Suppressor macrophage treated with lipopolysaccharide for 4 hours (primary cell): Measurements from ENCODE around the gene GPER1.
"Not testable (repeated sequence)": the region's sequence is repeated elsewhere in the genome, so short reads cannot be mapped to it uniquely, and the experiment has no call there.

Experiments
- DNase-seq: peaks from one replicate; pipeline ENCODE4 v3.0.0-alpha.2; 2020

GPER1 gene

GRCh38 chr7:1106063-1106792 lies 18.3 kb downstream of the GPER1 start:
- no peak for DNase-seq

- no peak for DNase-seq
Observed at GRCh38 chr7:1106793-1107421, 19.0 kb downstream of the GPER1 start.

DNA sequence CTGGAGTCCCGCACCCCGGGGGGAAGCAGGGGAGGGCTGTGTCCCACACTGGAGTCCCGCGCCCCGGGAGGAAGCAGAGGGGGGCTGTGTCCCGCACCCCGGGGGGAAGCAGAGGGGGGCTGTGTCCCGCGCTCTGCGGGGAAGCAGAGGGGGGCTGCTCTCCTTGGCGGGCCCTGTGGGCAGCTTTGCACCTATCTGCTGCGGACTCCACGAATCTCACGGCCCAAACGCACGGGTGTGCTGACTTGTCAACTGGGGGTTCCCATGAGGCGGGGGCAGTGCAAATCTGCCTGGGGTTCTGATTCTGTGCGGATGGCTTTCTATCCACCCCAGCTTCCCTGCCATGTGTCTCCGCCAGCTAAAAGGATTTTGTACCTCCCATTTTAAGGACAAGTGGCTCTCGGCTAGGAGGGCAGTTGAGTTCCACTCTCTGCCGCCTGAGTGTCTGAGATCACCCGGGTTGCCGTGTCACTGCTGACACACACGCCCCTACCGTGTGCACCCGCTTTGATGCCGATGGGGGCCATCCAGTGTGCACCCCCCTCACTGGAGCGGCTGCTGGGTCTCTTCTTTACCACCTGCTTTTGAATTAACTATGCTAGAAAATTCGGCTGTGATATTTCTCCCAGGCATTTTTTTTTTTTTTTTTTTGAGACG lies 20.5 kb downstream of the GPER1 start:
- no peak for DNase-seq

GRCh38 chr7:1109581-1110310 lies 21.8 kb downstream of the GPER1 start:
- DNase-seq: no peak

DNA sequence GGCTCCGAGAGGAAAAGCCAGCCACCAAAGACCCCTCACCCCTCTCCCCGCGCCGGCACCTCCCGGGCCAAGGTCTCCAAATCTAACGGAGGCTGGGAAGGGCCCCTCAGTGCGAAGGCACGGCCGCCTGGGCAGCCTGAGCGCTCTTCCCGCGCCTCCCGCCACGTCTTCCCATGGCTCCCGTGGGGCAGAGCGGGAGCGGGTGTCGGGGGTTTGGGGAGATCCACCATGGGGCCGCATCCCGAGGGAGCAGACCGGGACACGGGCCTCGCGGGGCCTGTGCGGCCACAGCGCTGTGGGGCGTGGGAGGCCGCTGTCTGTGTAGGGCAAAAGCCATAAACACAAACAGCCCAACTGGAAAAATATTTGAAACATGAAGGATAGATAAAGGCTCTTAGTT lies 22.4 kb downstream of the GPER1 start:
- no peak for DNase-seq

DNA sequence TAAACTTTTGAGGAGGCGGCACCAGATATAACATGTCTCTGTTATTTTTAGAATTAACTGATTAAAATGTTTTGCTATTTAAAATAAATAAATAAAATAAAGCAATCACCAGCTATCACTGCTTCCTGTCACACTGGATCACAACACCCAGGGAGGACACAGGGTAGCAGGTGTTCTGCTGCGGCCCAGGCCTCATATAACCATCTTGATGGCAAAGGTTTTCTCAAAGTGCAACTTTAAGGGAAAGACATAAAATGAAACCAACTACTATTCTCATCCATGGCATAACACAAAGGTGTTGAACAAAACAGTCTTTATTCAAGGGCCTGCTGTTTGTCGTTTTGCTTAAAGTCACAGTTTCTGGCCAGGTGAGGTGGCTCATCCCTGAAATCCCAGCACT lies 23.2 kb downstream of the GPER1 start:
- no peak for DNase-seq

DNA sequence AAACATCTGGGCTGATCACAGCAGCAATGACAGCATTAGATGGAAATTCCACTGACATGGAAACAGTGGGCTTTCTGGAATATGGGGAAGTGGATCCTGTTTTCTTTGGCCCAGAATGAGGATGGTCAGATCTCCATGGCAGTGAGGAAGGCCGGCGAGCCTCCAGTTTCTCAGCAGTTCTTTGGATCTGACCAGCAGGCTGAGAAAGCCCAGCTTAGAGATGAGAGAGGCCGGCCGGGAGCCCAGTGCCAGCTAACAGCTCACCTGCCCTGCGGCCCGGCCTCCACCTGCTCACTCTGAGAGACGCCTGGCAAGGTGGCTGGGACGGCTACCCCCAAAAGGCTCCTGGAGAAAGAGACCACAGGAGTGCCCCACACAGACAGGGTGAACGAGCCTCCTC lies 24.2 kb downstream of the GPER1 start:
- DNase-seq: no peak

DNA sequence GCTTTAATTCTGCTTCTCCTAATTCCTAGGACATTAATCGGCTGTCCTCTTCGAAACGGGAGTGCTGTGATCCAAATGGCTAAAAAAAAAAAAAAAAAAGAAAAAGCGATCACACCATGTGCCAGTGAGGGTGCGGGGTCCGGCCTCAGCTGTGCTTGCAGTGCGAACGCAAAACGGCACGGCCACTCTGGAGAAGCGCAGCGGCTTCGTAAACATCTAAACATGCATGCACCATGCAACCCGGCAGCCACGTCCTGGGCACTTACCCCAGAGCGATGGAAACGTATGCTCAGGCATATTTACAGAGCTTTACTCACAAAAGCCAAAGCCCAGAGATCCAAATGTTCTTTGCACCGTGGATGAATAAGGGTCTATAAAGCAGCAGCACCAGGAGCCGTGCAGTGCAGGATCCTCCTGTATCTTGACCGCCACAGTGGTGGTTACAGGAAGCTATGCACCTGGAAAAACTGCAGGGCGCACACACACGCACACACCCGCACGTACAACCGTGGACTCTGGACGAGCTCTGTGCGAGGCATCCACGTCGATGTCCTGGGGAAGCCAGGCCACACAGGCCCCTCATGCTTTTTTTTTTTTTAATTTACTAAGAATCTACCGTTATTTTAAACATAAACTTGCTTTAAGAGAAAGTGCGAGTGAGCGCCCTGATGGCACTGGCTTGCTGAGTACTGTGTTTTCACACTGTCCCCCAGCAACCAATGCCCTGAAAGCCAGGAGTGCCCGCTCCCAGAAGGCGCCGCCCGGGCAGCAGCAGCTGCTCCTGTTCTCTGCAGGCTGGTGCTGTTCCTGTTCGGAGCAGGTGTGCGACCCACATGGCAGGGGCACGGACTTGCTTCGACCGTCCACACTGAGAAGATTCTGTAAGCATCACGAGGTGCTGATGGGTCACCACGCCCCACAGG lies 25.0 kb downstream of the GPER1 start:
- no peak for DNase-seq

GRCh38 chr7:1113548-1113885 lies 25.6 kb downstream of the GPER1 start:
- DNase-seq: no peak

DNA sequence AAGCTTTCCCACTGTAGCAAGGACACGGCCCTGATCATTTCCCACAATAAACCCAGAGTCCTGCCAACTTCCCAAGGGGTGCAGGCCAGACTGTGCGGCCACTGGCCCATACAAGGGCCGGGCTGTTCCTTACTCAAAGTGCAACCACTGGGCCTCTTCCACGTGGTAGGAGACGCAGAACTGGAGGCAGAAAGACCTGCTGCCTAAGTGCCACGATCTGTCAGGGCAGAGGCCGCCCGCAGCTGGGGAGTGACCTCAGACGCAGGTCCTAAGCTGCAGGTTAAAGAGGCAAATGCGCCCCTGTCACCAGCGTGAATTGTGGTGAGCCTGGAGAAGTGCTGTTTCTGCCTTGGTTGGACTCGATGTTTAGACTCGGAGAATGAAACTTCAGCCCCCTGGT lies 26.2 kb downstream of the GPER1 start:
- no peak for DNase-seq

DNA sequence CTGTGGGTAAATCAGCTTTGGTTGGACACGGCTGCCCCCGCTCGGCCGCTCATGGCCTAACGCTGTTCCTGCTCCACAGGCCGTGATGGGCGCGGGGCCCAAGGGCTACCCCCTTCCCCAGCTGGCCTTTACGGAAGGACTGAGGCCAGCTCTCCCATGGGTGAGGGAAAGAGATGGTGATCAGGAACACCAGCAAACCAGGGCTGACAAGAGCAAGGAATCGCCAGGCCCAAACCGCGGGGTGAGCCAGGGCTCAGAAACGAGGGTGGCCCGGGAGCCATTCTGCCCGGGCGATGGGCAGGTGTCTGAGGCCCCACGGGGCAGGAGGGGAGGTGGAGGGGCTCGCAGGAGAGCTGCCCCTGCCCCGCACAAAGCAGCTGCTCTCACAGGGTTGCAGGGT lies 26.6 kb downstream of the GPER1 start:
- DNase-seq: no peak

GRCh38 chr7:1115171-1116045 lies 27.5 kb downstream of the GPER1 start:
- peak; percentile 9 for DNase-seq

- not testable (repeated sequence) for DNase-seq
Observed at GRCh38 chr7:1116383-1117008, 28.6 kb downstream of the GPER1 start.

GRCh38 chr7:1117321-1117928 lies 29.5 kb downstream of the GPER1 start:
- no peak for DNase-seq

- no peak for DNase-seq
Observed at GRCh38 chr7:1119201-1119600, 31.3 kb downstream of the GPER1 start.

DNA sequence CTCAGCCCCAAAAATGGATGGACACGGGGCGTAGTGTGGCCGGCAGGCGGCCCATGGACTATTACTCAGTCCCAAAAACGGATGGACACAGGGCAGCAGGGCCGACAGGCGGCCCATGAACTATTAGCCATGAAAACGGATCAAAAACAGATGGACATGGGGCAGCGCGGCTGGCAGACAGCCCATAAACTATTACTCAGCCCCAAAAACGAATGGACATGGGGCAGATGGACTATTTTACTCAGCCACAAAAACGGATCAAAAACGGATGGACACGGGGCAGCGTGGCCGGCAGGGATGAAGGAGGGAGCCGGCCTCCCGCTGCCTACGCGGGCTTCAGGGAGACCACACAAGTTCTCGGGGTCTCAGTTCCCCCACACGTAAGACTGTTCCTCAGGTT lies 32.9 kb downstream of the GPER1 start:
- DNase-seq: no peak

- no peak for DNase-seq
Observed at GRCh38 chr7:1121476-1121875, 33.6 kb downstream of the GPER1 start.

DNA sequence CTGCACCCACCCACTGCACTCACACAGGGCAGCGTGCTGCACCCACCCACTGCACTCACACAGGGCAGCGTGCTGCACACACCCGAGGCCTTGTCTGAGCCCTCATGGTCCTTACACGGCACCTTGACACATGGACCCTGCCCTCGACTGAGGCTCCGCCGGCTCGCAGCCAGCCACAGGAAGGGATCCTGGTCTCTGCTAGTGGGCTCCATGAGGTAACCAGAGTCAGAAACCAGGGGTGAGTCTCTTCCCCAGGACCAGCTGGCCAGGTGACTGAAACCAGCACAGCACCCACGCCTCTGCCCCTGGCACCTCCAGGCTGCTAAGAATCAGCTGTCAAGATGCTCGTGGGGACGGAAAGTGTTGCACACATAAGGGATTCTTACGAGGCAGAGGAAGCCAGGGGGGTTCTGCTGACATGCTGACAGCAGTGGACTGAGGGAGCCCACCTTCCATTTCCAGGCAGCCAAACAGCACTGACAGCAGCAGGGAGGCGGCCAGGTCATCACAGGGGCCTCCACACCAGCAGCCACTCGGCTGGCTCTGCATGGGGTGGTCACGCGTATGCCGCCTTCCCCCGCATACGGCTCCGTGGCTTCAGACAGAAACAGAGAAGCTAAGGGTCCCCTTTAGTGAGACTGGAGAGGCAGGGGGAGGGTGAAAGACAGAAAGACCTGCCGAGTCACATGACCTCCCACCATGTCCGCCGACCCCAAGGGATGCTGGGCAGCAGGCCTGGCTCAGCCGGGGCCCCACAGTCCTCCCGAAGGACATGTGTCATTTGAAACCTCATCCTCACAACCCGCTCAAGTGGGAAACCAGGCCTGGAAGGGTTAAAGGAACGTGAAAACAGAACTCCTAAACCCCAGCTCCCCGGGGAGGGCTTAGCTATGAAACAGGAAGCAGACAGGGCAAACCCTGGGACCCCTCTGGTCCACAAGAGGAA lies 34.2 kb downstream of the GPER1 start:
- DNase-seq: no peak

GRCh38 chr7:1122832-1123501 lies 35.1 kb downstream of the GPER1 start:
- no peak for DNase-seq
